Uterus (tissue), 2 donors: ENCODE data around the gene ZNF518B.

Experiments used
- POLR2A ChIP-seq, 2 donors: fragments of 450-650 bp; IDR thresholded peaks; one replicate each; pipeline ENCODE4 v1.6.1; 2016; ENCODE audit warnings: antibody characterized with exemption in 2 of 2, mild to moderate bottlenecking in 1 of 2, moderate library complexity in 1 of 2
- TF ChIP-seq, protein P1 (sequence below), 4 experiments: fragments of 200-600 bp in 2 of 4; fragments of 450-650 bp in 2 of 4; sonication (generic) in 2 of 4; IDR thresholded peaks; one replicate each; pipeline ENCODE4 v1.5.1; 2016 to 2019; ENCODE audit warnings: antibody characterized with exemption in 4 of 4, mild to moderate bottlenecking in 2 of 4, moderate library complexity in 1 of 4

DNA sequence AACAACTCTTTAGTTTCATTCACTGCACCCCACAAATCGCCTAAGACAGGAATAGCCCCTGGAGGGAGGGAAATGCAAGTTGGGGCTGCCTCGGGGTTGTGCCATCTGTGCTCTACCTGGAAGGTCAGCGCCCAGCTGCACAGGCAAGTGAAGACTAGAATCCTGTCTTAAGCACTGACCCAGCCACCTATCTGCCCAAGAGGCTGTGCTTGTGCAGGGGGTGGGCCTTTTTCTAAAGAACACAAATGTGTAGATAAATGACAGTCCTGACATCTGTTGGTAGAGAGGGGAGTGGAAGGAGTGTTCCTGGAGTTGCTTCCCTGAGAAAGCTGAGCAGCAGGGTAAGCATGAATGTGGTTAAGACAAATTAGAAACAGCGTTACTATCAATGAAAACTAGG lies 15.7 kb downstream of the ZNF518B start:
- TF ChIP-seq, protein P1, sequence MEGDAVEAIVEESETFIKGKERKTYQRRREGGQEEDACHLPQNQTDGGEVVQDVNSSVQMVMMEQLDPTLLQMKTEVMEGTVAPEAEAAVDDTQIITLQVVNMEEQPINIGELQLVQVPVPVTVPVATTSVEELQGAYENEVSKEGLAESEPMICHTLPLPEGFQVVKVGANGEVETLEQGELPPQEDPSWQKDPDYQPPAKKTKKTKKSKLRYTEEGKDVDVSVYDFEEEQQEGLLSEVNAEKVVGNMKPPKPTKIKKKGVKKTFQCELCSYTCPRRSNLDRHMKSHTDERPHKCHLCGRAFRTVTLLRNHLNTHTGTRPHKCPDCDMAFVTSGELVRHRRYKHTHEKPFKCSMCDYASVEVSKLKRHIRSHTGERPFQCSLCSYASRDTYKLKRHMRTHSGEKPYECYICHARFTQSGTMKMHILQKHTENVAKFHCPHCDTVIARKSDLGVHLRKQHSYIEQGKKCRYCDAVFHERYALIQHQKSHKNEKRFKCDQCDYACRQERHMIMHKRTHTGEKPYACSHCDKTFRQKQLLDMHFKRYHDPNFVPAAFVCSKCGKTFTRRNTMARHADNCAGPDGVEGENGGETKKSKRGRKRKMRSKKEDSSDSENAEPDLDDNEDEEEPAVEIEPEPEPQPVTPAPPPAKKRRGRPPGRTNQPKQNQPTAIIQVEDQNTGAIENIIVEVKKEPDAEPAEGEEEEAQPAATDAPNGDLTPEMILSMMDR (IDR thresholded peaks at IDR 0.05), result no peak
- no peak for TF ChIP-seq POLR2A (IDR thresholded peaks at IDR 0.05)
